NCI-H2081 (cell line): ENCODE results near the gene DCHS1.
A peak's percentile ranks its signal among the peaks of the same experiment; 100 is the strongest.

Experiments
- DNase-seq, 2 experiments: peaks; one replicate each; lab custom pipeline; 2025; lab: John Stamatoyannopoulos, UW

Gene DCHS1

GRCh38 chr11:6625832-6626420 lies 29.7 kb downstream of the DCHS1 start:
- DNase-seq = no peak

DNA sequence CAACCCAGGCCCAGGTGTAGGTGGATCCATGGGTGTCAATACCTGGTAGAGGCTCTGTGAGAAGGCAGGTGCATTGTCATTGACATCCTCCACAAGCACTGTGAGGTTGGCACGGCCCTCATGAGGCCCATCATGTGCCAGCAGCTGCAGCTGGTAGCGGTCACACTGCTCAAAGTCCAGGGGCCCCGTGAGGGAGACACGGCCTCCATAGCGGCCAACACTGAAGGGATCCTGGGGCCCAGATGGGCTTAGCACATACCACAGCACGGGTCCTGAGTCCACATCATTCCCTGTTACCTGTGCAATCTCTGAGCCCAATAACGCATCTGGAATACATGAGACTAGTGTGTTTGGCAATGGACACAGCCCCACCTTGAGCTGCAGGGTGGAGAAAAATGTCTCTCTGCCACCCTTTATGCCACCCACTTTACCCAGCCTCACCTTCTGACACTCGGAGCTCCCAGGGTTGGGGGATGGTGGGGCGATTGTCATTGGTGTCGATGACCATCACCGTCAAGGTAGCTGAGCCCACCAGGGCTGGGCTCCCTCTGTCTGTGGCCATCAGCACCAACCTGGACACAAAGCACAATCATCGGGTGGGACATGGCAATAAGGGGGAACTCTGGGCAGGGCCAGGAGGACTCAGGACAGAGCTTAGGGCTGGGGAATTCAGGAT lies 30.3 kb downstream of the DCHS1 start:
- DNase-seq = no peak

- no peak for DNase-seq
These were observed 31.9 kb downstream of the DCHS1 start for GRCh38 chr11:6623391-6624363.

DNA sequence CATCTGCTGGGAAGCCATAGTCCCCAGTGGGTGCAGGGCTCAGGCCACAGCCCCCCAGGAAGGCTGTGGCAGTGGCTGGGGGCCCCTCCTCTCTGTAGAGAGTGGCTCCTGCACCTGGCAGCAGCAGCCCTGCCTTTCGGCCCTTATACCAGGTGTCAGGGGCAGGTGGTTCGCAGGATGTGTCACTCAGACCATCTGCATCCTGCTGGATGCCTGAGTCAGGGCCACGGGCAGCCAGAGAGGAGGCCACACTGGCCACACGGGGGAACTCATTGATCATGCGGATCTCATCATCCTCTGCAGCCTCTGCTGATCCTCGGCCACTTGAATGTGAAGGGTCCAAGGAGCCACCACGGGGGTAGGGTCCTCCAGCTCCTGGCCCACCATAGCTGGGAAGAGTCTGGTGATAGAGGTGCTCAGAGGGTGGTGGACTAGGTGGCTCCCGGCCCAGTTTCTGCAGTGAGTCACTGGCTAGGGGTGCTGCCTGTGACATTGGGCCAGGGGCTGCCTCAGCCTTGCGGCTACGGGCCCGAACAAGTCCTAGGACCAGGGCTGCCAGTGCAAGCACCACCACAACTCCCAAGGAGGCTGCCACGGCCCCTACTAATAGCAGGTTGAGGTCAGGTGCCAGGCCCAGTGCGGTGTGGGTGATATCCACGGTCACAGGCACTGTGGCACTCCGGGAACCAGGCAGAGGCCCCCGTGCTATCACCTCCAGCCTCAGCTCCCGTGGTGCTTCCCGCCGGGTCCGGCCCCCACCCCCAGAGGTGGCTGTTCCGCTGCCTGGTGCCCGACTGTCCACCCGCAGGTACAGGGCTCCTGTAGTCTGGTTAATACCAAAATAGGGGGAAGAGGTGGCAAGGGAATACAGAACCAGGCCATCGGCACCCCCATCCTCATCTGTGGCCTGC lies 33.1 kb downstream of the DCHS1 start:
- no peak for DNase-seq

DNA sequence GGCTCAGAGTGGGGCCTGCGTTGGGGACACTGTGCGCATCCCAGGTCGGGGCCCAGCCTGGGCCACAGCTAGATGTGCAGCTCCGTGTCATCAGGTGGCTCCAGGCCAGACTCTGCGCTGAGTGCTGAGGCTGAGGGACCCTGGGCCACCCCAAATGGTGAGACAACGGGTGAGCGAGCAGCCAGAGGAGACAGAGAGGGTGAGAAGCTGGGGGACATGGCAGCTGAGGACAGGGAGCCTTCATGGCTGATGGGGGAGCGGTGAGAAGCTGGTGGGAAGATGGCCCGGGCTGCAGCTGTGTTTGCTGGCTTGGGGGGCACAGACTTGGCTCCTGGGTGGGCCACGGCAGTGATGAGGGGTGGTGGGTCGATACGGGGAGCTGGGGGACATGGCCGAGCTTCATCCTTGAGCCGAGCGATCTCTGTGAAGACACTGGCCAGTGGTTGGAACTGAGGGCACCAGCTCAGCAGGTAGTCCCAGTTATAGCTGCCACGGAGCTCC lies 33.8 kb downstream of the DCHS1 start:
- no peak for DNase-seq

DNA sequence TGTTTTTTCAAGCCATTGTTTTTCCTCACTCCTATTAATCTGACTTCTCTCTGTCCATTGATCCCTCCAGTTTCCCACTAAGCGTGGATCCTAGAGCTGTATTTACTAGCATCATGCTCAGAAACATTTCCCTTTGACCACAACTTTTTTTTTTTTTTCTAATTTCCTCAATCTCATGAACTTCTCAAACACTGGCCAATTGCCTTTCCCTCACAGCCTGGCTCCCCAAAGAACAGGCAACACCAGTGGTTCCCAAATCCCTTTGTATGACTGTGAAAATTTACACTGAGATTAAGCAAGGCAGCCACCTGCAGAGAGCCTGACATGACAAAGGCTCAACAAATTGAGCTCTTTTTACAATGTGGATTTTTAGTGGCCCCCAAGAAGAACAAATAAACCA lies 35.0 kb downstream of the DCHS1 start:
- DNase-seq = no peak

DNA sequence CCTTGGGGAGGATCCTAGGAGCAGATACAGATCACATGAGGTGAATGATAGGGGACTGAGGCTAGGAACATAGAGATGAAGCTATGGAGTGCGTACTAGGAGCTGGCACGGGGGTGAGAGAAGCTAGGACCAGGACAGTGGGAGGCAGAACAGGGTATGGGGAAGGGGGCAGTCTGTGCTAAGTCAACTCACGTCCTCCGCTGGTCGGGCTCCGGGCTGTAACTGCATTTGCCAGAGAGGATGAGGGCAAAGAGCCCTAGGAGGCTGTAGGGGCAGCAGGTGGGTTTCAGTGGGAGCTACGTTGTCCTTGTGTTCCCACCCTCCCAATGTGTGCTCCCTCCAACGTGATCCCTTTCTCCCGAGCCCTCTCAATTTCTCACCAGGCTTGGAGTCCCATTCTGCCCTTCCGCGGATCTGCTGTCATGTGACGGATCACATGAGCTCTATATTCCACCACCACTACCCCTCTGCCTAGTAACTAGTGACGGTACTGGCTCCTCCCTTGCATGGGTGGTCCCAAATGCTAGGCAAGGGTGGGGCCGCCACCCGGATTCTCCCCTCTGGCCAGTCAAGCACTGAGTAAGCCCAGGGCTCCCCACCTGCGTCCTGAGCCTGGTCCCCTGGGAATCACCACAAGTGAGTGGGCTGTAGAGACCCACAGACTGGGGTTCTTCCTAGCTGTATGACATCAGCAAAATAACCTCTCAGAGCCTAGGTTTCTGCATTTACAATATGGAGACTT lies 36.4 kb downstream of the DCHS1 start, which contains the start of gene TPP1:
Gene TPP1, minus strand, starts transcription at position 419 of the 742 bp plus-strand sequence. Its CDS starts 22 bp downstream, at position 397.
- DNase-seq = peak; percentile 91 to 92

GRCh38 chr11:6618117-6619003 lies 37.2 kb downstream of the DCHS1 start:
- DNase-seq = no peak

GRCh38 chr11:6617315-6617781 lies 38.3 kb downstream of the DCHS1 start:
- DNase-seq = no peak

GRCh38 chr11:6616596-6617250 lies 38.9 kb downstream of the DCHS1 start:
- DNase-seq = no peak

DNA sequence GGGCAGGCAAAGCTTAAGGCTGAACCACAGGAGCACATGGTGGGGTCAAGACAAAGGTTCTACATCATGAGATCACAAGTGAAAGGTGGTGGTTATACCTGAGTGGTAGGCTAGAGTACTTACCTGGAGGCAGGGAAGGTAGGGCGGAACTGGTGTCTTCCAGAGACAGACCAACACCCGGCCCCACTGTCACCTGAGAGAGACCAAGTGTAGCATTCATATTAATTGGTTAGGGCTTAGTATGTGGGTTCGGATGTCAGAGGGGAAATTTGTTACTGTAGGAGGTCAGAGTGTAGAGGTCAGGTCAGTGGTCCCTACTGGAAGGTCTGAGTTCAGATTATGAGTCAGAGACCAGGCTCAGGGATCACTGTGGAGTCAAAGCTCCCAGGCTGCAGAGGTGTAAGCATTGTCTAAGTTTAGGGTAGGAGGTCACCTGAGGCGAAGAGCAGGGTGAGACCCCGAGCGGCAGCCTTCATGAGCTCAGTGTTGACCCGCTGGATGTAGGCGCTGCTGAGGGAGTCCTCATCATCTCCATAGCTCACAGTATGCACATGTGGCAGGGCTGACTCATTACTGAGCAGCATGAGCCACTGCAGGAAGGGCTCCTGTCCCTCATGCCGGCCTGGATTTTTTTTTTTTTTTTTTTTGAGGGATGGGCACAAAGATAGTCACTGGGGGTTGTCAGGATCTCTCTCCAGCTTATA lies 39.6 kb downstream of the DCHS1 start:
- no peak for DNase-seq

DNA sequence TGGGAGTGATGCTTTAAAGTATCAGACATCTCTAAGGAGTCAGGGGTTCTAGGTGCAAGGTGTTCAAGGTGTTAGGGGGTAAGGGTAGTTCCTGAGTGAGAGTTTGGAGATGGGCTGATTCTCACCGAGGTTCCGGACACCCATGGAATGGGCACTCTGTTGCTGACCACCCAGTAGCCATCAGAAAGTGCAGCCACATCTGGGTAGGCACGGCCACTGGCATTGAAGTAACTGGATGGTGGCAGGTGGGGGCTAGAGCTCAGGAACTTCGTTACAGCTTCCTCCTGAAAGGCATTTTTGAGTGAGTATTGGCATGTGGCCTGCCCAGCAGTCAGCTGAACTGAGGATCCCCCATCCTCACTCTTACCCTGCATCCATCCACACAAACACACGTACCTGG lies 40.6 kb downstream of the DCHS1 start:
- no peak for DNase-seq

DNA sequence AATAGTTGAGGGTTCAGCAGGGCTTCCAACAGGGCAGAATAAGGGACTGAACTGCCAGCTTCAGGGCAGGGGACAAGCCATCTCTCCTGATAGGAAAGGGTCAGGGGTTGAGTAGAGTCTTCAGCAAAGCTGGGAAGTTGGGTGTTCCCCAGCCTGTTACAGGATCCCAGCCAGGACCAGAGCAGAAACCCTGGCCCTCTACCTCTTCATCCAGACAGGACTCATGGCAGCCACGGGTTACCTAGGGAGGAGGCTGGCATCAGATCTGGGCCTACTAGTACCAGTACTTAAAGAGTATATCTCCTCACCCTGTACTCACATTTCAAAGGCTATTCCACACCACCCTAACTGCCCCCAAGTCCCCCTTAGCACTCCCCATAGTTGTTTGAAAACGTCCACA lies 41.2 kb downstream of the DCHS1 start:
- no peak for DNase-seq

DNA sequence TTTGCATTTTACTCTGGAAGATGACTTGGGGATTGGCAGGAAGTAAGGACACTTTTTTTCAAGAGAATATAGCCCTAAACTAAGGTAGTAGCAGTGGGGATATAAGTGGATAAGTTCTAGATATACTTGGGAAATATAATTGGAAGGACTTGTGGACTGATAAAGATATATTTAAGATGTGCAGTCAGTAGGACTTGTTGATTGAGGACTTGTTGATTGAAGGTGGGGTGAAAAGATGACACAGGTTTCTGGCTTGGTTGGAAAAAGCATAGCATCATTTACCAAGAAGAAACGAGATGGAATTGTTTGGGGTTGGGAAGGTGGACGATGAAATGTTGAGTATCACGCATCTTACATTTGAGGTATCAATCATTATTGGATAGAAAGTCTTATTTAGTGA lies 42.1 kb downstream of the DCHS1 start:
- no peak for DNase-seq

DNA sequence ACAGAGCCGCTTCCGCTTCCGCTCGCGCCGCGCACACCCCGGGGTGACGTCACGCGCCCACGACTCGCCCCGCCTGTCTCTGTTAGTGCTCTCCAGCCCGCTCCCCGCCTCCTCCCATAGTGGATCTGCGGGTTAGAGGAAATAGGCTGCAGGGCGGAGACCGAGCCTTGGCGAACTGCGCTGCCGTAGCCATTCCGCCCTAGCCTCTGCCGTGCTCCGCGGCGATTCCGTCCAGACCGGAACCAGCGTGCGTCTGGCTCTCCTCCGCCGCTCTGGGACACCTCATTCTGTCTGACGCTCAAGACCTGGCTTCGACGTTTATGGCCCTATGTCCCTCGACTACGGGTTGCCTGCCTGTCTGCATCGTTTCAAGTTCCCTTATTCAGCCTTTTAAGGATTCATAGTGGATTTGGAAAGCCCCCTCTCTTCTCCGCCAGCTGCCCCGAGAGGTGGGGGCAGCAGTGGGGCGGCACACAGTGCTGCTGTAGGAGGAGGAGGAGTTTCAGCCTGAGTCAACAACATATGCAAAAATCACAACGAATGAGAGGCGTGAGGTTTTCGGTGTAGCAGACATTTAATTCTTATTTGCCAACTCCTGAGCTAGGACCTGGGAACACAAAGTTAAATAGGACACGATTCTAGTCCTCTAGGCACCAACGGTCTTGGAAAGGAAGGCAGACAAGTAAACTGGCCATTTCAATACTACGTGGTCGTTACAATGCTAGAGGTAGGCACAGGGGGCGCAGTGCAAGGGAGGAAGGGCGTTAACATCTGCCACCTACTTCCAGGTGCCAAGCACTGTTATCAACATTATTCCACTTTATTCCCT lies 43.2 kb downstream of the DCHS1 start, which contains the start of gene TAF10:
Gene TAF10, minus strand, starts transcription at position 4 of the 829 bp plus-strand sequence. CDS start 27 bp downstream, outside the sequence.
- peak; percentile 93 to 94 for DNase-seq

DNA sequence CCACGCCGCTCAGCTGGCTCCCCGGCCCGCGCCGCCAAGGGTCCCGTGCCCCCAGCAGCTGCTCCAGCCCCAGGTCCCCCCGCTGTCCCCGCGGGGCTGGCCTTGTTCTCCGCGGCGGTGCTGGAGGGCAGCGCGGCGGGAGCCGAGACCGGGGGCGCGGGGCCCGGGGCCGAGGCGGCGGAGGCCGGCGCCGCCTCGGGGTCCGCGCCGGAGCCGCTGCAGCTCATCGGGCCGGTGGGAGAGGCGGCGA lies 43.7 kb downstream of the DCHS1 start:
- DNase-seq = no peak

DNA sequence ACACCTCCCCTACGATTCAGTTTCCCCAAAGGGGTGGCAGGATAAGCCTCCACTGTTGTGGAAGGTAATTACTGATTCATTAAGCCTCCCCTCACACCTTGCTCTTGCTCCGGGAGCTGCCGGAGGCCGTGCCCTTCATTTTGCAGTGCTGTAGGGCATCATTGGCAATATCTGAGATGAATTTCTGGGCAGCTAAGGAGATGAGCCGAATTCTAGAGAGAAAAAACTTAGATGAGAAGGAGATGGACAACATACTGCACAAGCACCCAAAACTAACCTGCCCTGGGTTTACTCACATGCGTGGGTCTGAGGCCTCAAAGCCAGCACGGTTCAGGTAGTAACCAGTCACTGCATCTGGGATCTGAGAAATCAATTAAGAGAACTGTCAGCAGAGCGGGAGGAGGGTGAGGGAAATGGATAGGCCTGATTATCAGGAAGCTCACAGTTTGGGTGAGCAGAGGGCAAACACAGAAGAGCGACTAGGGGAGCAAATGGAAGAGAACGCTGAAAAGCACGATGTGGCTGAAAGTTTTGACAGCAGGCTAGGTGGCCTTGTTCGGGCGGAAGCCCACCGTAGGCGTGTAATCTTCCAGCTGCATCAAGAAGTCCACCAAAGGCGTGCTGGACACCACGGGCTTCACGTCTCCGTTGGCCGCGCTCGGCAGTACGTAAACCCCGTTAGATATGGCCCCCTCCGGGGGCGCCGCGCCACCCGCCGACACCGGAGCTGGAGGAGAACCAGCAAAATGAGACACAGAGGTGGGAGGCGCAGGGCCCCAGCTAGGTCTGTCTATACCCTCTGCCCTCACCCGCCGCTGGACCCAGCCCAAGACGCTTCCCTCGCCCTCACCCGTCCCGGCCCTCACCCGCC lies 44.3 kb downstream of the DCHS1 start:
- DNase-seq = no peak
